Head of caudate nucleus (tissue), 42 donors: ENCODE measurements around the gene ERGIC1.
"Not testable (repeated sequence)": the region's sequence is repeated elsewhere in the genome, so short reads cannot be mapped to it uniquely, and the experiment has no call there.

Experiments
- DNase-seq, 42 donors: peaks; one replicate each; pipeline versions ENCODE4 v3.0.0 to v3.0.0-alpha.2; 2020 to 2021; ENCODE audit warnings: mixed read lengths in 7 of 42
- intact Hi-C: fragments of 100-400 bp; cut with DNase I; formaldehyde crosslinking; loops from one replicate; pipeline ENCODE4 v1.15.0; 2022

Gene ERGIC1

GRCh38 chr5:172856336-172856735 is 22.3 kb downstream of the ERGIC1 start:
- DNase-seq: no peak
- intact Hi-C loops: no loop called here

GRCh38 chr5:172857982-172858381 is 23.9 kb downstream of the ERGIC1 start:
- intact Hi-C loops: no loop called here
- DNase-seq: no peak

GRCh38 chr5:172858511-172858989 is 24.5 kb downstream of the ERGIC1 start:
- no peak for DNase-seq
- intact Hi-C loops: no loop called here

GRCh38 chr5:172858990-172859811 is 25.1 kb downstream of the ERGIC1 start:
- intact Hi-C loops: no loop called here
- DNase-seq: no peak

GRCh38 chr5:172859966-172860365 is 25.9 kb downstream of the ERGIC1 start:
- intact Hi-C loops: loop anchor here (10.0 kb wide), 1 partner anchor 85 kb away; the partner anchor contains the start of gene DUSP1
- DNase-seq: no peak

- DNase-seq: peak; percentile 45 to 88 (median 72)
- intact Hi-C loops: loop anchor here (10.0 kb wide), 1 partner anchor 86 kb away; the partner anchor contains the start of gene DUSP1
Observed at GRCh38 chr5:172860520-172861443, 26.7 kb downstream of the ERGIC1 start.

- intact Hi-C loops: loop anchor here (10.0 kb wide), 1 partner anchor 87 kb away; the partner anchor contains the start of gene DUSP1
Observed at GRCh38 chr5:172861461-172861860, 27.4 kb downstream of the ERGIC1 start.

GRCh38 chr5:172862165-172862801 is 28.2 kb downstream of the ERGIC1 start:
- DNase-seq: no peak
- intact Hi-C loops: loop anchor here (10.0 kb wide), 1 partner anchor 87 kb away; the partner anchor contains the start of gene DUSP1

More at GRCh38 chr5:172861461-172861860, 27.4 kb downstream of the ERGIC1 start:
- DNase-seq: no peak

GRCh38 chr5:172864171-172864570 is 30.1 kb downstream of the ERGIC1 start:
- intact Hi-C loops: loop anchor here (10.0 kb wide), 1 partner anchor 89 kb away; the partner anchor contains the start of gene DUSP1
- not testable (repeated sequence) for DNase-seq

- intact Hi-C loops: loop anchor here (10.0 kb wide), 1 partner anchor 90 kb away; the partner anchor contains the start of gene DUSP1
- DNase-seq: no peak
Observed at GRCh38 chr5:172864747-172865146, 30.7 kb downstream of the ERGIC1 start.

GRCh38 chr5:172866378-172866777 is 32.3 kb downstream of the ERGIC1 start:
- intact Hi-C loops: loop anchor here (10.0 kb wide), 1 partner anchor 92 kb away; the partner anchor contains the start of gene DUSP1

GRCh38 chr5:172866802-172867748 is 33.0 kb downstream of the ERGIC1 start:
- intact Hi-C loops: loop anchor here (10.0 kb wide), 1 partner anchor 92 kb away; the partner anchor contains the start of gene DUSP1
- peak in 14 of 42 donors; percentile 27 to 62 (median 50) for DNase-seq

More at GRCh38 chr5:172866378-172866777, 32.3 kb downstream of the ERGIC1 start:
- no peak for DNase-seq

- intact Hi-C loops: loop anchor here (10.0 kb wide), 1 partner anchor 93 kb away; the partner anchor contains the start of gene DUSP1
- DNase-seq: peak in 19 of 42 donors; percentile 27 to 64 (median 47)
Observed at GRCh38 chr5:172867761-172868435, 33.8 kb downstream of the ERGIC1 start.

- intact Hi-C loops: loop anchor here (10.0 kb wide), 1 partner anchor 94 kb away; the partner anchor contains the start of gene DUSP1
- DNase-seq: peak in 4 of 42 donors; percentile 32 to 54 (median 40)
Observed at GRCh38 chr5:172868436-172868923, 34.4 kb downstream of the ERGIC1 start.

GRCh38 chr5:172868924-172869591 is 35.0 kb downstream of the ERGIC1 start:
- peak; percentile 26 to 91 (median 66) for DNase-seq
- intact Hi-C loops: loop anchor here (10.0 kb wide), 1 partner anchor 94 kb away; the partner anchor contains the start of gene DUSP1

- DNase-seq: no peak
- intact Hi-C loops: loop anchor here (10.0 kb wide), 1 partner anchor 95 kb away; the partner anchor contains the start of gene DUSP1
Observed at GRCh38 chr5:172869691-172870090, 35.6 kb downstream of the ERGIC1 start.
